Subcutaneous adipose tissue (tissue), 4 donors: ENCODE data around the gene TNK1. TPM values are rescaled to one million over a fixed set of nuclear protein-coding genes. Genes with fewer than 3 reads are reported as not detected.

Experiments
- total RNA-seq, 4 donors: library from RNA; depleted of rRNA; stranded (reverse); fragments of >200 nt; gene quantifications; one replicate each; pipeline ENCODE4 v1.1.0, GENCODE V29; 2016
- TF ChIP-seq, protein P1 (sequence below): fragments of 450-650 bp; IDR thresholded peaks from one replicate; pipeline ENCODE4 v1.5.1; 2016; ENCODE audit warnings: low read depth, mild to moderate bottlenecking, control low read depth, antibody characterized with exemption, moderate library complexity

The TNK1 gene
- total RNA-seq, 4 donors from 2014 or later = 0.51 to 1.9 (median 1.1) TPM

DNA sequence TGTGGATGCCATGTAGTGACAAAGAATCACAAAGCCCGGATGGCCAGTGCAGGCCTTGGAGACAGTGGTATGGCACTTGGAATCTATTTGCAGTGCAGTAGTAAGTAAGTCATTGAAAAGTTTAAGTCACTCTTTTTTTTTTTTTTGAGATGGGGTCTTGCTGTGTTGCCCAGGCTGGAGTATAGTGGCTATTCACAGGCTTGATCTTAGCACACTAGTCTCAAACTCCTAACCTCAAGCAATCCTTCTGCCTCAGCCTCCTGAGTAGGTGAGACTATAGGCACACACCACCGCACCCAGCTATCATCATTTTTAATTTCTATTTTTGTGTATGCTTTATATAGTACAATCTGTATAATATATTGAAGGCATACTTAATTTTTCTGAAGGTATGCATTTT is 17.7 kb downstream of the TNK1 start:
- TF ChIP-seq, protein P1, sequence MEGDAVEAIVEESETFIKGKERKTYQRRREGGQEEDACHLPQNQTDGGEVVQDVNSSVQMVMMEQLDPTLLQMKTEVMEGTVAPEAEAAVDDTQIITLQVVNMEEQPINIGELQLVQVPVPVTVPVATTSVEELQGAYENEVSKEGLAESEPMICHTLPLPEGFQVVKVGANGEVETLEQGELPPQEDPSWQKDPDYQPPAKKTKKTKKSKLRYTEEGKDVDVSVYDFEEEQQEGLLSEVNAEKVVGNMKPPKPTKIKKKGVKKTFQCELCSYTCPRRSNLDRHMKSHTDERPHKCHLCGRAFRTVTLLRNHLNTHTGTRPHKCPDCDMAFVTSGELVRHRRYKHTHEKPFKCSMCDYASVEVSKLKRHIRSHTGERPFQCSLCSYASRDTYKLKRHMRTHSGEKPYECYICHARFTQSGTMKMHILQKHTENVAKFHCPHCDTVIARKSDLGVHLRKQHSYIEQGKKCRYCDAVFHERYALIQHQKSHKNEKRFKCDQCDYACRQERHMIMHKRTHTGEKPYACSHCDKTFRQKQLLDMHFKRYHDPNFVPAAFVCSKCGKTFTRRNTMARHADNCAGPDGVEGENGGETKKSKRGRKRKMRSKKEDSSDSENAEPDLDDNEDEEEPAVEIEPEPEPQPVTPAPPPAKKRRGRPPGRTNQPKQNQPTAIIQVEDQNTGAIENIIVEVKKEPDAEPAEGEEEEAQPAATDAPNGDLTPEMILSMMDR = no peak

DNA sequence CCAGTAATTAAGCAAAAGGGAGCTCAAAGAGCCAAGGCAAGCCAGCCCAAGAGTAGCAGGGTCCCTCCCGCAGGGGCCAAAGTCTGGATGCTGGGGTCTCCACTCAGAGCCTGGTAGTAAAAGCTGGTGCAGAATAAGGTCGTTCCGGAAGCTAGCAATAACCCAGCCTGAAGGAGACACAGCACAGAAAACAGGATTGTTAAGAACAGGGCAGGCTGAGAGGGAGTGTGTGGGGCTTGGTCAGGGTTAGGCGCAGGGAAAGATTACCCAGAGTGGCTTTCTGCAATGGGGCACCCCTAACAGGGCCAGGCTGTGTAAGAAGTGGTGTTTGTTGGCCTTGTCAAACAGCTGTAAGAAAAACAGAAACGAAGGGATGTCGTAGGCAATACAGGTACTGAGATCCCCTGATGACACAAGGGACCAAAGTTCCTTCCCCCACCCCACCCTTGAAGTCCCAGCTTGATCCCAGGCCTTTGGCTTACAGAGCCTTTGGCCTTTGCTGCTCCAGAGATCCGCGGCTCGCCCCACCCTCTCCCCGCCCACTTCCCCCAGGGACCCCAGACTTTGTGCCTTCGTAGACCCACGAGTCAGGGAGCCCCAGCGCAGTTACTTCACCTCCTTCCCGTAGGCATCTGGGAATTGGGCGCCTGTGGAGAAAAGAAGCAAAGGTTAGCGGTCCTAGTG is 22.3 kb downstream of the TNK1 start:
- TF ChIP-seq, protein P1 = no peak

DNA sequence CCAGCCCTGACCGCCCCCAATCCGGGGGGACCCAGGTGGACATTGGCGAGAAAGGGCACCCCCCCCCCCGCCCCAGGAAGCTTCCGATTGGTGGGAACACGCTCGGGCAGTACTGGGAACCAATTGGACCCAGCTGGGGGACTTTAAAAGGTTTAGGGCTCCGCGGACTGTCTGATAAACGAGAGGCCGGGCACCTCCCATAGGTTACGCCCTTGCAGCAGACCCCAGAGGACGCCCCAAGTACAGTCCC is 22.8 kb downstream of the TNK1 start:
- TF ChIP-seq, protein P1 = no peak

DNA sequence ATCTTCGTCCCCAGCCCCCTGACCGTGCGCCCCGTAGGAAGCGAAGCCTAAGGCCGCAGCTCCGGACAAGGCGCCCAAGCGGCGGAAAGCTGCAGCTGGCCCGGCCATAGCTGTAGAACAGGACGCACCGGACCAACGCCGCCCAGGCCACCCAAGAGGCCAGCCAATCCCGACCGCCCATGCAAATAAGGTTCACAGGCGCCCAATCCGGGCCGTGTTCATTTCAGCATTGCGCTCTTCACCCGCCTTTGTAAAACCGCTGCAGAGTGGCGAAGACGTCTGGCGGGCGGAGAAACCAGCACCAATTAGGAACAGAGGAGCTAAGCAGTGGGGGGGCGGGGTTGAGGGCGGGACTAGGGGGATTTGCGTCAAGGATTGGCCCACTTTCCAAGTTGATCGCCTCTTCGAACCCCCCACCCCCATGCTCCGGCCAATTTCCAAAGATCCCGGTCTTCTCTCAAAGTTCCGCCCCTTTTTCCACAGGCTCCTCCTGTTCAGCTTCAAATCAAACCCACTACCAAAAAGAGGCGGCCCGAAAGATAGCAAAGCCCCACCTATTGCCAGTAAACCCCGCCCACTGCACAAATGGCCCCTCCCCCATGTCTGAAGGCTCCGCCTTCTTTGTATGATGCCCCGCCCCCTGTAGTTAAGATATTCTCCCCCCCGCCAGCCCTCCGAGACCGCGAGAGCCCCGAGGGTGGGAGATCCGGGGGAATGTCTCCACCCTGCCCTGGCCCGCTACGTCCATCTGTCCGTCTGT is 23.3 kb downstream of the TNK1 start, which contains the start of gene TMEM256:
TSS of gene TMEM256 (minus strand) at position 121 of the 760 bp plus-strand sequence. CDS start at position 108, 13 bp downstream.
- TF ChIP-seq, protein P1 = no peak

DNA sequence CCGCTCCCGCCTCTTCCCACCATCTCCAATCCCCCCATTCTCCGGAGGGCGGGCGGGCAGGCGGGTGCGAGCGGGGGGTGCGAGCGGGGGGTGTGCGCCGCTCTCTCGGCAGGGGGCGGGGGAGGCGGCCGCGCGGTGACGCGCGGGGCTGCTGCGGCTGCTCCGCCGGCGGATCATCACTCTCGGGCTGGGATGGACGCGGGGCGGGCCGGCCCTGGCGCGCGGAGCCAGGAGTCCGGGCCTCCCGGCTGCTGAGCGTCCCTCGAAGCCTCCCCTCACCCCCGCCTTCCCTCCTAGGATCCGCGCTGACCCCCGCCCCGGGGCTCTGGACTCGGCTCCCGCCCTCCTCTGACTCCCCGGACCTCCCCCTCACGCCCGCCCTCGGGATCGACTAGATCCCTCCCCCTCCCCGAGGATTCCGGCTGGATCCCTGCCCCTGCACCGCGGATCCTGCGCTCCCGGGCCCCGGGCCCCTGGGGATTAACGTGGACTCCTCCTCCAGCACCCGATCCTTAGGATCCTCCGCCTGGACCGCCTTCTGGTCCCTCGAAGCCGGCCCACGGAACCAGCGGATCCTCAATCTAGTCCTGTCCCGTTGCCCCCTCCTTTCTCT is 24.0 kb downstream of the TNK1 start:
- TF ChIP-seq, protein P1 = no peak

DNA sequence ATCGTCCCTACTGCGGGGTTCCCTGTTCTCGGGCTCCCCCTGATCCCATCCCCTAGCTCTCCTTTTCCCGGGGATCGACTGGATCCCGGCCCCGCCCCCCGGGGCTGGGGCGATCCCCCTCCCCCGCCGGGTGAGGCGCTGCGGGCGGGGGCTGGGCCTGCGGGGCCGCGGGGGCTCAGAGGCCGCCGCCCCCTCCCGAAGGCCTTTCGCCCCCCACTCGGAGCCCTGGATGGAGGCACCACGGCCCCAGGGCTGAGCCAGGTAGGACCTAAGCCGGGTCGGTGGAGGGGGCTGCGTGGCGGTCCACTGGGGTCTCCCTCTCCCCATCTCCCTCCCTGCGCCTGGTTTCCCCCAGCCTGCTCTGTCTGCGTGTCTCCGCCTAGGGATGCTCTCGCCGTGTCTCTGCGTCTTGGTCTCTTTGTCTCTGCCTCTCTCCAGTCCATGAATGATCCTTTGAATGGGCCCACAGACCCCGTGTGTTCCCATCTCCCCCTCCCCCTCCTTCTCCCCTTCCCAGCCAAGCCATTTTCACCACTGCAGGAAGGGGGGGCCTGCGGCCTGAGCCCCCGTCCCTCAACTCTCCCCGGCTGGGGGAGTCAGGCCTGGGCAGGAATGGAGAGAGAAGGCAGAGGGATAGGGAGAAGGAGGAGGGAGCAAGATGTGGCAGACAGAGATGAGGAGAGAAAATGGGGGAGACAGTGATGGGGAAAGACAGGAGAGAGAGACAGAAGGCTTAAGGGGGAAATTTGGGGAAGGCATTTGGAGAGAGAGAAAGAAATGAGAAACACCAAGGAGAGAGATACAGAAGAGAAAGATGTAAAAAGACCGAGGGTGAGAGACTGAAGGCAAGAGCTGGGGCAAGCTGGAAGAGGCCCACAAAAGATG is 24.7 kb downstream of the TNK1 start:
- TF ChIP-seq, protein P1 = no peak
